ENCODE measurements around the gene MTERF1.

The MTERF1 gene

GRCh38 chr7:91826377-91826776, 54.1 kb downstream of the MTERF1 start:
- no peak for FAIRE-seq

GRCh38 chr7:91824201-91824600, 56.3 kb downstream of the MTERF1 start:
- FAIRE-seq, result no peak

Data from G401.6 (cell line).